NCI-H2081 treated with DMSO at 0.1 percent for 48 hours (cell line): ENCODE measurements around the gene NCOA4.
"Not testable (repeated sequence)": the region's sequence is repeated elsewhere in the genome, so short reads cannot be mapped to it uniquely, and the experiment has no call there.

Source experiments
- DNase-seq: peaks from one replicate; lab custom pipeline; 2025; lab: John Stamatoyannopoulos, UW

NCOA4 gene

GRCh38 chr10:46030091-46030937 lies at the start of gene NCOA4:
Gene NCOA4 (minus strand): TSS chr10:46030623. CDS start chr10:46016680, 13,943 bp downstream.
- DNase-seq: peak; percentile 63

GRCh38 chr10:46079831-46080585 lies 49.6 kb upstream of the NCOA4 start:
- no peak for DNase-seq

- DNase-seq: no peak
These were observed 47.4 kb upstream of the NCOA4 start for GRCh38 chr10:46077731-46078413.

- DNase-seq: no peak
These were observed 46.7 kb upstream of the NCOA4 start for GRCh38 chr10:46077141-46077554.

- DNase-seq: no peak
These were observed 45.4 kb upstream of the NCOA4 start for GRCh38 chr10:46075869-46076268.

DNA sequence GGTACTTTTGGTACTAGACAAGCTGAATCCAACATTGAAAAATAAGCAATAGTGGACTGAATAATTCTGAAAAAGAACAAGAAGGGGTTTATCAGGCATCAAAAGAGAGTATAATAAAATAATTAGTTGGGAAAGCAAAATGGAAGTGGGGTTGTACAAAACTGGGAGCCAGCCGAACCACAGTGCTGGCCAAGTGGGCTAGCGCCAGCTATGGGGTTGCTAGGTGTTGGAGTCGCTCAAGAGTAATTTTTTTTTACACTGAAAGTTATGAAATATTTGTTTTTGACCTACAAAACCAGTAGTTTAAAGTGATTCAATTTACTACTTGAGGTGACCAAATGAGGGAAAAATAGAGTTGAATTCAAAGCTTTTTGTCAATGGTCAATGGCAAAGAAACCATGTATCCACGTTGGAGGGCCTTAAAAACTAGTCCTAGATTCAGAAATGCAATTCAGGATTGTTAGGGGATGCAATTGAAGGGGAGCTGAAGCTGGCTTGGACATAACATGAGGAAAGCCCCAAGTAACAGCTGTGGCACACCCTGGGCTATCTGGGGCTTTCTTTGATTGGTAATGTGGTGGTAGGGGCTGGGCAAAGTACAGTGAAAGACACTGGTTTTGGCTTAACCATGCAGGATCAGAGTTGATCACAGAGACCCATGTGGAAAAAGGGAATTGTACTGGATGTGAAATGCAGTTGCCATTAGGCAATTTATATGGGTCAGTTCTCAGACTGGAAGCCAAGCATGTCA lies 43.9 kb upstream of the NCOA4 start:
- no peak for DNase-seq

- no peak for DNase-seq
These were observed 43.1 kb upstream of the NCOA4 start for GRCh38 chr10:46073564-46073963.

DNA sequence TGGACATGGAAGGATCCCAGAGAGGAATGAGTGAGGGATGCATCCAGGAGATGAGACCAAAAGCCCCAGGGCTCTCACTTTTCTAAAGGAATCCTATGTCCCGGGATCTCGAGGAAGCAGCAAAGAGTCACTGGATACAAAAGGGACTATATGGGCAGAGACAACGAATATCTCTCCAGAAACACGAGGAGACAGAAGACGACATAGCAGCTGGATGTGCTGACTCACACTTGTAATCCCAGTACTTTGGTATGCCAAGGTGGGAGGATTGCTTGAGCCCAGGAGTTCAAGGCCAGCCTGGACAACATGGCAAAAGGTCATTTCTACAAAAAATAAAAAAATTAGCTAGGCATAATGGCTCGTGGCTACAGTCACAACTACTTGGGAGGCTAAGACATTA lies 40.3 kb upstream of the NCOA4 start:
- DNase-seq: no peak

GRCh38 chr10:46069771-46070463 lies 39.5 kb upstream of the NCOA4 start:
- DNase-seq: no peak

GRCh38 chr10:46068905-46069304 lies 38.5 kb upstream of the NCOA4 start:
- DNase-seq: no peak

DNA sequence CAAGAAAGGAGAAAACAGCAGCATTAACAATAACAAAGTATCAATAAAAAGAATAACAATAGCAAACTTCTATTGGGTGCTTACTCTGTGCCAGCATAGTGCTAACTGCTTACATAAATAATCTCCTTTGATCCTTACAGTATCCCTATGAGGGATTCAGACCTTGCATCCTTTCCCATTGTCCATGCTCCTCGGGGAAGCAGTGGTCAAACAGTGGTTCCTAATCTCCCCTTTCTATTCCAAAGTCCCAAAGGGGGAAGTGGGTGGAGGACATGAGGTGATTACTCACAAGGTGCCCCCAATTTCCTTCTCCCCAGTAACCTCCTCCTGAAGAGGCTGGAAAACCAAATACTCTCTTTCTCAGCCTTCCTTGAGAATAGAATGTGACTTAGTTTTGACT lies 37.7 kb upstream of the NCOA4 start:
- DNase-seq: no peak

DNA sequence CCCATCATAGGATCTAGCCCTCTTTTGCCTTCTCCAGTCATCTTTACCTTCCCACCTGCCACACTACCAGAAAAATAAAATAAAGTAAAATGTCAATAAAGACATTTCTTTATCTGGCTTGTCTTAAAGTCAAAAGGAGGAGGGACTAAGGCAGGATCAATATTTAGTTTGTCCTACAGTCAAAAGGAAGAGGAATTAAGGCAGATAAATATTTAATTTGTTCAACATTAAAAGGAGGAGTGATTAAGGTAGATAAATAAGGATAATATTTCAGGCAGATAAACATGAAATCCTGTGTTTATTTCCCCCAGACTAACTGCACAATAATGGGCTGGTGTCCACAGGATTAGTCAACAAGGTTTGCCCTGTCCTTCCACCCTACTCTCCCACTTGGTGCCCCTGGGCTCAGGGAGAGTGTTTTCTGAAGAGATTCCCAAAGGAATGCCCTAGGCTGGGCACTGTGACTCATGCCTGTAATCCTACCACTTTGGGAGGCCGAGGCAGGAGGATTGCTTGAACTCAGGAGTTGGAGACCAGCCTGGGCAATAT lies 33.9 kb upstream of the NCOA4 start:
- DNase-seq: no peak

GRCh38 chr10:46062723-46063428 lies 32.5 kb upstream of the NCOA4 start:
- DNase-seq: no peak

DNA sequence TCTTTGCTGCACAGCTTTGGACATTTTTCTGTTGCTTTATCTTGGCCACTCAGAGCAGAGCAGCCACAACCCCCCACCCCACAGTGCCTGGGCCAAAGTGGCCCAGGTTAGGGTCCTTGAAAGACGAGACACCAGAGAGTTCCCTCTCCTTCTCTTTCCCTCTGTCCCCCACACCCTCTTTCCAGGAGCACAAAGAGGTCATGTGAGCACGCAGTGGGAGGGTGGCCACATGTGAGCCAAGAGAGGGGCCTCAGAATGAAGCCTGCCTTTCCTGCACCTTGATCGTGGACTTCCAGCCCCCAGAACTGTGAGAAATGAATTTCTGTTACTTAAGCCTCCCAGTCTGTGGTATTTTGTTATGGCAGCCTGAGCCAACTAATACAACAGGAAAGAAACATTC lies 30.3 kb upstream of the NCOA4 start:
- no peak for DNase-seq

DNA sequence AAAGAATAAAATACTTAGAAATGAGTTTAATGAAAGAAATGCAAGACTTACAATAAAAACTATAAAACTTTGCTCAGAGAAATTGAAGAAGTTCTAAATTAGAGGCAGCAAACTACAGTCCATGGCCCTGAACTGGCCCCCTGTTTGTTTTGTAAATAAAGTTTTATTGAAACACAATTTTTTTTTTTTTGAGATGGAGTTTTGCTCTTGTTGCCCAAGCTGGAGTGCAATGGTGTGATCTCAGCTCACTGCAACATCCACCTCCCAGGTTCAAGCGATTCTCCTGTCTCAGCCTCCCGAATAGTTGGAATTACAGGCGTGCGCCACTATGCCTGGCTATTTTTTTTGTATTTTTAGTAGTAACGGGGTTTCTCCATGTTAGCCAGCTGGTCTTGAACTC lies 27.5 kb upstream of the NCOA4 start:
- DNase-seq: not testable (repeated sequence)

GRCh38 chr10:46057038-46057437 lies 26.6 kb upstream of the NCOA4 start:
- no peak for DNase-seq

DNA sequence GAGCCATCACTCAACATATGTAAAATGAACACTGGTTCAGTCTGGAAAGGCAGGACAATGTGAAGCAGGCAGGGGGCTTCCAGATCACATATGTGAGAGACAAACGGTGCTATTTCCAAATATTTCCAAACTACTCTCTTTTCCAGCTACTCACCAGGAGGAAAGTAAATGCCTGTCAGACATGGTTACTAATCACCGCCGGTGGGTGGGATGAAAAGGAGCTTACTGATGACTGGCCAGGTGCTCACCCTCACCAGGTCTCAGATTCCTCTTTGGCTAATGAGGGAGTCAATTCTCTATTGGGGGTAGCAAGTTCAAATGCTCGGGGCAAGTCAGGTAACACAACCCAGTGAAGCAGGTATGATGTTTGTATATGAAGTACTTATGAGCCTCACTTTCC lies 25.3 kb upstream of the NCOA4 start:
- no peak for DNase-seq

- DNase-seq: no peak
These were observed 23.4 kb upstream of the NCOA4 start for GRCh38 chr10:46053534-46054434.

- no peak for DNase-seq
These were observed 22.5 kb upstream of the NCOA4 start for GRCh38 chr10:46052791-46053375.
